Breast epithelium (tissue), 3 donors: Measurements from ENCODE around the gene GNPDA2.

Source experiments
- CTCF ChIP-seq, 3 donors: fragments of 450-650 bp; IDR thresholded peaks; one replicate each; pipeline ENCODE4 v1.5.1; 2016 to 2017; ENCODE audit warnings: antibody characterized with exemption in 3 of 3, mild to moderate bottlenecking in 3 of 3, moderate library complexity in 3 of 3
- POLR2A ChIP-seq: fragments of 450-650 bp; IDR thresholded peaks from one replicate; pipeline ENCODE4 v1.6.1; 2016; ENCODE audit warnings: antibody characterized with exemption, mild to moderate bottlenecking, moderate library complexity
- POLR2AphosphoS5 ChIP-seq, 3 donors: sonication (generic); formaldehyde crosslinking; IDR thresholded peaks; one replicate each; pipeline ENCODE4 v1.6.1; 2017; ENCODE audit warnings: antibody characterized with exemption in 3 of 3

DNA sequence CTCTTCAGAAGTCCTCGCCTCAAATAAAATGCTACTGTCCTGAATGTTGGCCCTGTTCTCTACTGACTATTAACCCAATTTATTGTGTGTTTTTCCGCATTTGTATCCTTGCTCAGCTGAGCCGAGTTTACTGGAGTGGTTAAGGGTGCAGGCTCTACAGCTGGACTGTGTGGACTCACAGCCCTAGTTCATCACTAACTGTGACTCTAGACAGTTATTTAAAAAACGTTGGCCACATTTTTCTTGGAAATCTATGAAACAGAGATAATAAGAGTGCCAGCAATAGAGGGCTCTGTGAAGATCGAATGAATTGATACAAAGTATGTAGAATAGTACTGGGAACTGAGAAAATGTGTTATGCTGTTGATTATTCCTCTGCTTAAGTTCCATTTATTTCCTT is 51.0 kb downstream of the GNPDA2 start:
- TF ChIP-seq CTCF (IDR thresholded peaks at IDR 0.05) (no peak), POLR2AphosphoS5 (IDR thresholded peaks at IDR 0.05) (no peak), POLR2A (no peak)
